CD8-positive, alpha-beta memory T cell (primary cell): ENCODE results near the gene AFF2. TPM values are rescaled to one million over a fixed set of nuclear protein-coding genes. Genes with fewer than 3 reads are reported as not detected.

Experiments used
- CTCF ChIA-PET: fragments of 350-600 bp; sonication (Branson Sonifier 250); formaldehyde crosslinking; loops from one replicate; lab custom pipeline; 2021; ENCODE audit warnings: antibody characterized with exemption; lab: Charles Lee
- POLR2A ChIA-PET: fragments of 350-600 bp; sonication (Branson Sonifier 250); formaldehyde crosslinking; loops from one replicate; lab custom pipeline; 2021; ENCODE audit warnings: antibody characterized with exemption; lab: Charles Lee
- DNase-seq, 5 donors: peaks; one replicate each; pipeline versions ENCODE4 v3.0.0 to v3.0.0-alpha.2; 2020 to 2022; ENCODE audit warnings: mixed read lengths in 1 of 5
- H3K27ac ChIP-seq: one replicate; pipeline ENCODE4 v1.7.0; 2013; ENCODE audit warnings: low read depth, mild to moderate bottlenecking, low read length, moderate library complexity
- H3K27me3 ChIP-seq: 2 replicates; pipeline ENCODE4 v1.7.0; 2013; ENCODE audit warnings: low read length, mild to moderate bottlenecking; ENCODE audit not compliant: insufficient read depth, poor library complexity, severe bottlenecking
- H3K36me3 ChIP-seq: 2 replicates; pipeline ENCODE4 v1.7.0; 2013; ENCODE audit warnings: mild to moderate bottlenecking, low read length, moderate library complexity; ENCODE audit not compliant: insufficient read depth
- H3K4me1 ChIP-seq: 2 replicates; pipeline ENCODE4 v1.7.0; 2013; ENCODE audit warnings: mild to moderate bottlenecking, low read length, moderate library complexity; ENCODE audit not compliant: insufficient read depth
- H3K4me3 ChIP-seq: 2 replicates; pipeline ENCODE4 v1.7.0; 2013; ENCODE audit warnings: mild to moderate bottlenecking, low read length
- H3K9me3 ChIP-seq: 2 replicates; pipeline ENCODE4 v1.7.0; 2013; ENCODE audit warnings: mild to moderate bottlenecking, low read length
- H3K27ac Mint-ChIP-seq, 8 donors: one replicate each; pipeline ENCODE4 v1.8.0; 2020 to 2021; ENCODE audit warnings: mixed read lengths in 8 of 8, mild to moderate bottlenecking in 6 of 8, inconsistent platforms in 3 of 8, moderate library complexity in 3 of 8
- H3K27me3 Mint-ChIP-seq, 2 donors: one replicate each; pipeline ENCODE4 v1.8.0; 2020 to 2021; ENCODE audit warnings: mixed read lengths in 2 of 2, mild to moderate bottlenecking in 1 of 2, moderate library complexity in 1 of 2
- H3K36me3 Mint-ChIP-seq, 3 donors: one replicate each; pipeline ENCODE4 v1.8.0; 2020 to 2021; ENCODE audit warnings: mixed read lengths in 3 of 3, inconsistent platforms in 1 of 3, mild to moderate bottlenecking in 1 of 3
- H3K4me1 Mint-ChIP-seq, 3 donors: one replicate each; pipeline ENCODE4 v1.8.0; 2020 to 2021; ENCODE audit warnings: mixed read lengths in 3 of 3, inconsistent platforms in 1 of 3, mild to moderate bottlenecking in 1 of 3
- H3K4me3 Mint-ChIP-seq, 7 donors: one replicate each; pipeline ENCODE4 v1.8.0; 2020 to 2021; ENCODE audit warnings: mixed read lengths in 7 of 7, mild to moderate bottlenecking in 6 of 7, moderate library complexity in 4 of 7, inconsistent platforms in 2 of 7
- H3K9me3 Mint-ChIP-seq, 5 donors: one replicate each; pipeline ENCODE4 v1.8.0; 2020 to 2022; ENCODE audit warnings: mixed read lengths in 5 of 5, mild to moderate bottlenecking in 3 of 5, moderate library complexity in 2 of 5, inconsistent platforms in 1 of 5
- polyA plus RNA-seq: library from polyadenylated mRNA; unstranded; fragments of 300-500 nt; fragmentation: Illumina TruSeq; gene quantifications from one replicate; pipeline ENCODE4 v1.2.3, GENCODE V29; 2021
- total RNA-seq, 2 experiments: library from RNA; stranded (reverse); gene quantifications; one replicate each; pipeline ENCODE4 v1.2.3, GENCODE V29; 2021

The AFF2 gene
- total and polyA plus RNA-seq, 3 experiments from 2014 or later, result 0.27 to 0.33 TPM; not detected in 1

DNA sequence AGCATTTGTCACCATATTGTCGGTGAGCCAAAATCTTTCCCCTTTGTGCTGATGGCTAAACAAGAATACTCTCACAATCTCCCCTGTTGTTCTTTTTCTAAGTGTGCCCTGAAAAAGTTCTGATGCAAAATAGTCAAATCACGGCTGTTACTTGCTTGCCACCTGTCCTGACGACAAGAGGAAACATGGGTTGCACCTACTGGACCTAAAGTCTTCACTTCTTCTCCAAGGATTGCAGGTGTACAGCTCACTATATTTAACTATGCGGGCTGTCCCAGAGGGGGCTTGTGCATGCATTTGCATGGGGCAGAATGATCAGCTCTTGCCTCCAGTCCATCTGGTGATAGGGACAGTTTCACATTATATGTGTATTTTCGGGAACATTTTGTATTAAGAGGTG, 21.6 kb downstream of the AFF2 start:
- Histone ChIP-seq H3K27me3 (no peaks in the 10 kb centered on the region), H3K36me3 (no peaks in the 10 kb centered on the region), H3K4me1 (no peaks in the 10 kb centered on the region), H3K9me3 (no peaks in the 10 kb centered on the region), H3K4me3 (no peak overlapping the region), H3K27ac (no peak overlapping the region)
- no peak overlapping the region for H3K27ac Mint-ChIP-seq
- H3K9me3 Mint-ChIP-seq, result no peaks in the 10 kb centered on the region
- H3K36me3 Mint-ChIP-seq, result no peaks in the 10 kb centered on the region
- peaks cover 5 to 11% of the 10 kb centered on the region in 2 donors for H3K27me3 Mint-ChIP-seq
- H3K4me1 Mint-ChIP-seq, result no peaks in the 10 kb centered on the region
- CTCF ChIA-PET, result no interaction called here
- POLR2A ChIA-PET, result no interaction called here
- H3K4me3 Mint-ChIP-seq, result no peak overlapping the region
- no peak for DNase-seq

DNA sequence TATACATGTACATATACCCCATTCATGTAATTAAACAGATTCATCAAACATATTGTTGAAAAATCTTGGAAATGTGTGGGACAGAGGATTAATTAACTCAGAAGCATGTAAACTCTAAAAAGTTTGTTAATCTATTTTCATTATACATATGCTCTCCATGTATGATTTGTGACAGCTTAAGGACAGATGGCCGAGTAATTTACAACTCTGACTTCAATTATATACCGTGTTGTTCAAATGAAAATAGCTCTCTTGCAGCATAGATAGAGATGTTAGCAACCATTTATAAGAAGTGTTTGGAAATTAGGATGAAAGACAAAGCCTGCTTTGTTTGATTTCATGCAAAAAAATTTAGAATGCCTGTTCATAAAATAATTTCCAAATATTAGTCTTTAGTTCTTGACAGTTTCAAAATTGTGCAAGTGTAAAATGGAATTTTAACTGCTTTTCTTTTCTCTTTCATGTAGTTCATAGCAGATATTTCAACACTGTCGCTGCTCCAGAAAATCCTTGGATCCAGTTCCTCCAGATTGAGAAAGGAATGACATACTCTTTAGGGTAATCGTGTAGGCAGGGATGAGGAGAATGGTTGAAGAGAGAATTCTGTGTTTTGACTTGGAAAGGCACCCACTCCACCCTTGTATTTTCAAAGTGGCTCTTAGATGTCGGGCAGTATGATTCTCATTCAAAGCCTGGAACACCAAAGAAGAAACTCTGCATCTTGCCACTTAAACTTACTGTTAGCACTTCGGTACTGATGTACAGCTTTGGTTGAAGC, 23.1 kb downstream of the AFF2 start:
- DNase-seq, result no peak
- no peaks in the 10 kb centered on the region for H3K9me3 Mint-ChIP-seq
- no peaks in the 10 kb centered on the region for H3K9me3 ChIP-seq
- H3K27ac ChIP-seq, result no peak overlapping the region
- POLR2A ChIA-PET, result no interaction called here
- no peaks in the 10 kb centered on the region for H3K4me1 ChIP-seq
- no peaks in the 10 kb centered on the region for H3K36me3 ChIP-seq
- CTCF ChIA-PET, result no interaction called here
- H3K27ac Mint-ChIP-seq, result peak overlapping the region in 1 of 8 donors; percentile 29
- H3K4me3 Mint-ChIP-seq, result no peak overlapping the region
- H3K36me3 Mint-ChIP-seq, result no peaks in the 10 kb centered on the region
- H3K4me1 Mint-ChIP-seq, result no peaks in the 10 kb centered on the region
- peaks cover 5 to 7% of the 10 kb centered on the region in 2 donors for H3K27me3 Mint-ChIP-seq
- H3K4me3 ChIP-seq, result no peak overlapping the region
- H3K27me3 ChIP-seq, result no peaks in the 10 kb centered on the region

DNA sequence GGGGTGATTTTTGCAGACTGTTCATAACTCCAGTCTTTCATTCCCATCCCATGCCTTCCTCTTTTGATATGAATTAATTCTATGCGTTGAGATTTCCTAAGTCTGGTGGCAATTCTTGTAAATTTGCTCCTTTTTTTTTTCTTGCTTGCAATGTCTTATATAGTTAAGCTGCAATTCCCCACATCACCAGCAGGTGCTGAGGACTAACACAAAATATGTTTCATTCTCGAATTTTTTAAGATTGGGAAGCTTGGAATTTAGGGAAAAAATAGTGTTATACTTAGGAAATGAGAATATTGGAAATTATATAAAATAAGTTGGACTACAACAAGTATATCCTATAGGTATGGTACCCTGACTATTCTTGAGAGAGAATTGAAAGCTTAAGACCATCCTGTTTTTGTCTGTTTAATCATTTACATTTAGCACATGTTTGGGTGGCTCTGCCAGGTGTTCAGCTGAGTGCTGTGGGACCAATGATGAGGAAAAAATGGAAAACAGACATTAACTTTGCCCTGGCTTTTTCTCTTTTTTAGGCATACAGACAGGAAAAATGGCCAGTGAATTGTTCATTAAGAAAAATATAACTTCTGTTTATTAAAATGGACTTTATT, 30.2 kb downstream of the AFF2 start:
- ChIA-PET CTCF (interaction anchor here (1.1 kb wide), 1 partner anchor 10 kb away, joined by 5 read pairs; no protein-coding TSS in a partner anchor), POLR2A (no interaction called here)
- Mint-ChIP-seq H3K9me3 (no peaks in the 10 kb centered on the region), H3K36me3 (no peaks in the 10 kb centered on the region), H3K27me3 (peaks cover 3 to 6% of the 10 kb centered on the region in 2 donors), H3K4me1 (no peaks in the 10 kb centered on the region), H3K4me3 (no peak overlapping the region), H3K27ac (no peak overlapping the region)
- Histone ChIP-seq H3K9me3 (no peaks in the 10 kb centered on the region), H3K36me3 (no peaks in the 10 kb centered on the region), H3K27ac (no peak overlapping the region), H3K4me1 (no peaks in the 10 kb centered on the region), H3K27me3 (no peaks in the 10 kb centered on the region), H3K4me3 (no peak overlapping the region)
- DNase-seq, result peak in 1 of 5 donors; percentile 6

DNA sequence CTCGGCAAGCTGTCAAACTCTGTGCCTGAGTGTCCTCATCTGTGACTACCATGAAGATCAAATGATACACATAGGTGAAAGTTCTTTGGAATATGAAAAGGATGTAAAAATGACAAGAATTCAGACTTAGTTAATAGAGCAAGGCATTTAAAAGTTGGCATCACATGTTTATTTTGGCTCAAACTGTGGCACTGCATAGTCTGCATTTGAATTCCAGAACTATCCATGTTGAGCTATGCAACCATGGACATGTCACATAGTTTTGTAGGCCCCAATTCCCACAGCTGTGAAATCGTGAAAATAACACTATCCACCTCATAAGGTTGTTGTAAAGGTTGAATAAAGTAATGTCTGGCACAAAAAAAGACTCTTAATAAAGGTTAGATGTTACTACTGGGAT, 33.9 kb downstream of the AFF2 start:
- H3K27ac ChIP-seq, result no peak overlapping the region
- no peaks in the 10 kb centered on the region for H3K4me1 Mint-ChIP-seq
- DNase-seq, result no peak
- ChIA-PET CTCF (interaction anchor here (0.6 kb wide), 1 partner anchor 474 kb away, joined by 3 read pairs; no protein-coding TSS in a partner anchor), POLR2A (no interaction called here)
- H3K4me3 ChIP-seq, result no peak overlapping the region
- no peaks in the 10 kb centered on the region for H3K9me3 ChIP-seq
- H3K36me3 Mint-ChIP-seq, result no peaks in the 10 kb centered on the region
- no peaks in the 10 kb centered on the region for H3K4me1 ChIP-seq
- H3K27me3 Mint-ChIP-seq, result peaks cover 3 to 6% of the 10 kb centered on the region in 2 donors
- H3K27me3 ChIP-seq, result no peaks in the 10 kb centered on the region
- H3K4me3 Mint-ChIP-seq, result no peak overlapping the region
- H3K36me3 ChIP-seq, result no peaks in the 10 kb centered on the region
- no peaks in the 10 kb centered on the region for H3K9me3 Mint-ChIP-seq
- H3K27ac Mint-ChIP-seq, result no peak overlapping the region

DNA sequence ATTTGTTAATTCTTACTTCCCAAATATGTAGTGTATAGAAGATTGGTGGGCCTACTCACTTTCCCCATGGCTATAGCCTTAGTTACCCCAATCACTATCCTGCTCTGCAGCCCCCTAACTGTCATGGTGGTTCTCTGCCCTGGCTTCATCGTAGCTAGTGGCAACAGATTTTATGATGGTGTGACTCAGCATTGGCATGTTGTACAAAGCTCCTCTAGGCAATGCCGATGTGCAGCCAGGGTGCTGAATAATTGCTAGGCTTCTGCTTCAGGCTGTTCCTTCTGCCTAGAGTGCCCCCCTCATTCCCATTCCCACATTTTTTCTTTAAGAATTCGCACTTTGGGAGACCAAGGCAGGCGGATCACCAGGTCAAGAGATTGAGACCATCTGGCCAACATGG, 35.2 kb downstream of the AFF2 start:
- H3K4me1 Mint-ChIP-seq, result no peaks in the 10 kb centered on the region
- ChIA-PET CTCF (no interaction called here), POLR2A (no interaction called here)
- DNase-seq, result no peak
- H3K27ac Mint-ChIP-seq, result no peak overlapping the region
- no peaks in the 10 kb centered on the region for H3K4me1 ChIP-seq
- H3K27me3 Mint-ChIP-seq, result peaks cover 0 to 1% of the 10 kb centered on the region in 2 donors
- H3K36me3 ChIP-seq, result no peaks in the 10 kb centered on the region
- H3K36me3 Mint-ChIP-seq, result no peaks in the 10 kb centered on the region
- H3K9me3 Mint-ChIP-seq, result no peaks in the 10 kb centered on the region
- no peaks in the 10 kb centered on the region for H3K9me3 ChIP-seq
- H3K4me3 Mint-ChIP-seq, result no peak overlapping the region
- H3K27me3 ChIP-seq, result no peaks in the 10 kb centered on the region
- H3K27ac ChIP-seq, result no peak overlapping the region
- H3K4me3 ChIP-seq, result no peak overlapping the region

DNA sequence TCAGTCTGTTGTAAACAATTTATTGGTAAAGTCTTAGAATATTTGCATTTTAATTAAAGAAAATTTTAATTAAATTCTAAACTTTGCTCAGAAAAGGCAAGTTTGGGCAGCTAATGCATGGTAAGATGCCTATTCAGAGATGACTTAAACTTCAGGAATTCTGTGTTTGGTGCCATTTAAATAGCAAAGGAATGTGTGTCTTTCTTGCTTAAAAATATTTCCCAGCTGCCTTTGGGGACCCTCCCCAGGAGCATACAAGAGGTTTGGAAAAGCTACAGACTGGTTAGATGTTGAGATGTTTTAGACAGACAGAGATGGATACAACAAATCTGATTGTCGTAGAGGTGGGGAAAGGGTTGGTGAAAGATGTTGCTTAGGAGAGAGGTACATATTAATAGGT, 36.5 kb downstream of the AFF2 start:
- POLR2A ChIA-PET, result no interaction called here
- no peaks in the 10 kb centered on the region for H3K36me3 Mint-ChIP-seq
- no peak overlapping the region for H3K4me3 Mint-ChIP-seq
- CTCF ChIA-PET, result no interaction called here
- H3K36me3 ChIP-seq, result no peaks in the 10 kb centered on the region
- no peak overlapping the region for H3K4me3 ChIP-seq
- H3K9me3 ChIP-seq, result no peaks in the 10 kb centered on the region
- no peak for DNase-seq
- H3K27me3 Mint-ChIP-seq, result peaks cover 0 to 1% of the 10 kb centered on the region in 2 donors
- no peaks in the 10 kb centered on the region for H3K9me3 Mint-ChIP-seq
- no peaks in the 10 kb centered on the region for H3K4me1 Mint-ChIP-seq
- no peaks in the 10 kb centered on the region for H3K4me1 ChIP-seq
- no peaks in the 10 kb centered on the region for H3K27me3 ChIP-seq
- H3K27ac ChIP-seq, result no peak overlapping the region
- no peak overlapping the region for H3K27ac Mint-ChIP-seq

DNA sequence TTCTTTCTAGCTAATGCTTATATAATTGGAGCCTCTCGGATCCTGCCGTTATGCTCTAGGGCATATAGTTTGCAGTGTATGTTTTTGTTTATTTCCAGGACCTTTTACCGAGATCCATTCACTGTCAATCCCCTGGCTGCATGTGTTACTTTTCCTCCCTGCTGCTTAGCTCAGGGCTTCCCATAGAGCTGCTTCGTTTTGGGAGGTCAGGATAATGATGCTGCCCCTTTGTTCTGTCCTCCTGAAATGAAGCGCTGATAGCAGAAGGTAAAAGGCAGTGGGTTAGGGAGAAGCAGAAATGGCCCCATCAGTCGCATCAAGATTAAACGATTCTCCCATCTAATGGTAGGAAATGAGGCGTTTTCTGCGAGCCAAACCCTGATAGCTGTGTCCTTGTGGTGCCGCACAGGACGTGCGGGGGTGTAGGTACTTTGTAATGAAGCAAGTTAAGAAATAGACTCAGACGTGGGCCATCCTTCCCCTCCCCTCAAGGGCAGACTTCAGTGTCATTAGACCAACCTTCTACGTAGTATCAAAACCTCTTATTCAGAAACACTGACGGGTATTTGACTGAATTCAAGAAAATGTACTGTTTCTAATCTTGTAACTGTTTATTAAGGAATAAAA, 37.3 kb downstream of the AFF2 start:
- H3K4me1 Mint-ChIP-seq, result no peaks in the 10 kb centered on the region
- ChIA-PET POLR2A (no interaction called here), CTCF (interaction anchor here (1.5 kb wide), 1 partner anchor 13 kb away, joined by 3 read pairs; no protein-coding TSS in a partner anchor)
- H3K9me3 Mint-ChIP-seq, result no peaks in the 10 kb centered on the region
- Histone ChIP-seq H3K4me3 (no peak overlapping the region), H3K27ac (no peak overlapping the region), H3K4me1 (no peaks in the 10 kb centered on the region), H3K36me3 (no peaks in the 10 kb centered on the region), H3K27me3 (no peaks in the 10 kb centered on the region), H3K9me3 (no peaks in the 10 kb centered on the region)
- DNase-seq, result no peak
- no peaks in the 10 kb centered on the region for H3K36me3 Mint-ChIP-seq
- H3K27ac Mint-ChIP-seq, result no peak overlapping the region
- no peak overlapping the region for H3K4me3 Mint-ChIP-seq
- peaks cover 0 to 1% of the 10 kb centered on the region in 2 donors for H3K27me3 Mint-ChIP-seq

DNA sequence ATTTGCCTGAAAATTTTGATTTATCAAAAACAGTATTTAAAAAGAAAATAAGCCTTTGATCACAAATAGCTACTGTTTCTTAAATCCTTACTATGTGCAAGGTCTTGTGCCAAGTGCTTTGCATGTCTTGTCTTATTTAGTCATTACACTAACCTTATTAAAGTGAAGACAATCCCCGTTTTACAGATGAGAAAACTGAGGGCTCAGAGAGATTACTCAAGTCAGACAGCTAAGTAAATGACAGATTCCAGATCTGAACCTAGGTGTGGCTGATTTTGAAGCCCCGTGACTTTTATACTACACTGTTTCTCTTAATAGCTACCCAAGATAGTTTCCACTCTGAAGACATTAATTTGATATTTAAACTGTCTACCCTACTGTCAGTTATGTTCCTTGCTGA, 38.2 kb downstream of the AFF2 start:
- Histone ChIP-seq H3K27me3 (no peaks in the 10 kb centered on the region), H3K4me1 (no peaks in the 10 kb centered on the region), H3K27ac (no peak overlapping the region), H3K4me3 (no peak overlapping the region), H3K36me3 (no peaks in the 10 kb centered on the region), H3K9me3 (no peaks in the 10 kb centered on the region)
- Mint-ChIP-seq H3K36me3 (no peaks in the 10 kb centered on the region), H3K4me1 (no peaks in the 10 kb centered on the region), H3K4me3 (no peak overlapping the region), H3K27me3 (peaks cover 0 to 1% of the 10 kb centered on the region in 2 donors), H3K27ac (no peak overlapping the region), H3K9me3 (no peaks in the 10 kb centered on the region)
- no peak for DNase-seq
- ChIA-PET CTCF (interaction anchor here (1.5 kb wide), 1 partner anchor 14 kb away, joined by 3 read pairs; no protein-coding TSS in a partner anchor), POLR2A (no interaction called here)
